GM23338 (cell line): Measurements from ENCODE around the gene BCOR. TPM values are rescaled to one million over a fixed set of nuclear protein-coding genes. Genes with fewer than 3 reads are reported as not detected.

Experiments
- ATAC-seq: fragments of 200-7000 bp; cut with Tn5 transposase; 3 replicates; pipeline ENCODE4 v1.9.1; 2020
- DNase-seq: peaks from one replicate; pipeline ENCODE4 v3.0.0-alpha.2; 2015; ENCODE audit warnings: low spot score
- H2AFZ ChIP-seq: fragments of 200-600 bp; sonication (generic); 2 replicates; pipeline ENCODE4 v1.8.0; 2016; ENCODE audit warnings: antibody characterized with exemption, mild to moderate bottlenecking, moderate library complexity
- H3F3A ChIP-seq: fragments of 200-600 bp; sonication (generic); replicated peaks from 2 replicates; pipeline ENCODE4 v1.8.0; 2017; ENCODE audit warnings: antibody characterized with exemption, mixed run types, low read depth
- H3K27ac ChIP-seq: fragments of 200-600 bp; sonication (generic); 2 replicates; pipeline ENCODE4 v1.6.1; 2016; ENCODE audit warnings: low read depth
- H3K27me3 ChIP-seq: fragments of 200-600 bp; sonication (generic); 2 replicates; pipeline ENCODE4 v1.8.0; 2016; ENCODE audit warnings: mild to moderate bottlenecking, mixed run types, moderate library complexity; ENCODE audit not compliant: insufficient read depth
- H3K36me3 ChIP-seq: fragments of 200-600 bp; sonication (generic); 2 replicates; pipeline ENCODE4 v1.8.0; 2016; ENCODE audit warnings: mild to moderate bottlenecking; ENCODE audit not compliant: insufficient read depth
- H3K4me1 ChIP-seq: fragments of 200-600 bp; sonication (generic); 2 replicates; pipeline ENCODE4 v1.8.0; 2016; ENCODE audit warnings: mild to moderate bottlenecking, moderate library complexity; ENCODE audit not compliant: insufficient read depth
- H3K4me2 ChIP-seq: fragments of 200-600 bp; sonication (generic); 2 replicates; pipeline ENCODE4 v1.7.1; 2017; ENCODE audit warnings: mixed run types
- H3K4me3 ChIP-seq: fragments of 200-600 bp; sonication (generic); 2 replicates; pipeline ENCODE4 v1.6.1; 2016; ENCODE audit warnings: mixed run types
- H3K79me2 ChIP-seq: fragments of 200-600 bp; sonication (generic); replicated peaks from 2 replicates; pipeline ENCODE4 v1.8.0; 2017; ENCODE audit warnings: mild to moderate bottlenecking; ENCODE audit not compliant: insufficient read depth
- H3K9me2 ChIP-seq: fragments of 200-600 bp; sonication (generic); 2 replicates; pipeline ENCODE4 v1.8.0; 2017; ENCODE audit not compliant: insufficient read depth
- H4K20me1 ChIP-seq: fragments of 200-600 bp; sonication (generic); replicated peaks from 2 replicates; pipeline ENCODE4 v1.8.0; 2017; ENCODE audit warnings: mild to moderate bottlenecking; ENCODE audit not compliant: insufficient read depth
- H3K27ac Mint-ChIP-seq: 2 replicates; pipeline ENCODE4 v1.8.0; 2020; ENCODE audit warnings: inconsistent platforms, mild to moderate bottlenecking, moderate library complexity, mixed read lengths
- H3K27me3 Mint-ChIP-seq: 3 replicates; pipeline ENCODE4 v1.8.0; 2022; ENCODE audit warnings: low read depth, mild to moderate bottlenecking, moderate library complexity, mixed read lengths, inconsistent platforms; ENCODE audit not compliant: insufficient read depth, poor library complexity
- H3K36me3 Mint-ChIP-seq: 3 replicates; pipeline ENCODE4 v1.8.0; 2021; ENCODE audit warnings: low read depth, mild to moderate bottlenecking, inconsistent platforms, moderate library complexity, mixed read lengths
- H3K4me1 Mint-ChIP-seq: 3 replicates; pipeline ENCODE4 v1.8.0; 2020; ENCODE audit warnings: mild to moderate bottlenecking, inconsistent platforms, mixed read lengths
- H3K4me3 Mint-ChIP-seq: 3 replicates; pipeline ENCODE4 v1.8.0; 2021; ENCODE audit warnings: moderate library complexity, mild to moderate bottlenecking, inconsistent platforms, mixed read lengths
- H3K9me3 Mint-ChIP-seq: 3 replicates; pipeline ENCODE4 v1.8.0; 2020; ENCODE audit warnings: moderate library complexity, mild to moderate bottlenecking, inconsistent platforms, mixed read lengths
- EZH2 ChIP-seq: fragments of 200-600 bp; sonication (generic); IDR thresholded peaks from one replicate; pipeline ENCODE4 v1.8.0; 2017; ENCODE audit warnings: antibody characterized with exemption, mild to moderate bottlenecking, low read depth; ENCODE audit not compliant: unreplicated experiment
- NANOG ChIP-seq: IDR thresholded peaks from 2 replicates; pipeline ENCODE4 v1.6.1; 2016; ENCODE audit warnings: antibody characterized with exemption, borderline replicate concordance
- POLR2AphosphoS5 ChIP-seq: IDR thresholded peaks from 2 replicates; pipeline ENCODE4 v1.6.1; 2016; ENCODE audit warnings: antibody characterized with exemption, low read depth
- REST ChIP-seq: IDR thresholded peaks from one replicate; pipeline ENCODE4 v1.6.1; 2018; ENCODE audit warnings: antibody characterized with exemption; ENCODE audit not compliant: unreplicated experiment
- ZNF114 ChIP-seq: fragments of 250-450 bp; sonication (Bioruptor Pico); IDR thresholded peaks from 2 replicates; pipeline ENCODE4 v1.5.0; 2020; ENCODE audit warnings: mild to moderate bottlenecking, moderate library complexity
- ZNF331 ChIP-seq: fragments of 250-450 bp; sonication (Bioruptor Pico); IDR thresholded peaks from 2 replicates; pipeline ENCODE4 v1.5.0; 2020; ENCODE audit warnings: low read depth, mild to moderate bottlenecking, moderate library complexity
- ZNF462 ChIP-seq: fragments of 250-450 bp; sonication (Bioruptor Pico); IDR thresholded peaks from 2 replicates; pipeline ENCODE4 v1.5.0; 2020; ENCODE audit warnings: mild to moderate bottlenecking, moderate library complexity
- polyA plus RNA-seq: library from polyadenylated mRNA; unstranded; fragments of >200 nt; fragmentation: Nextera tagmentation; extraction: Ambion mirVana; gene quantifications from 2 replicates; pipeline ENCODE4 v1.2.1, GENCODE V29; 2016
- total RNA-seq: library from RNA; depleted of rRNA; stranded (reverse); fragments of >200 nt; shearing (Covaris generic); gene quantifications from 2 replicates; pipeline ENCODE4 v1.2.3, GENCODE V29; 2014

Gene BCOR
- total and polyA plus RNA-seq, 2 experiments from 2014 or later: 25.5 to 60.8 TPM

GRCh38 chrX:40006106-40007017, 91.4 kb downstream of the BCOR start (continued):
- TF ChIP-seq ZNF462 (CRISPR knock-in tag) (no peak), ZNF331 (no peak), NANOG (no peak), POLR2AphosphoS5 (no peak), EZH2 (no peak), ZNF114 (CRISPR knock-in tag) (no peak)

- no peaks in the 10 kb centered on the region for H3K9me2 ChIP-seq
- no peaks in the 10 kb centered on the region for H3K36me3 ChIP-seq
- H3K4me3 ChIP-seq: peak overlapping the region; percentile 58
- Mint-ChIP-seq H3K27me3 (peaks cover 53% of the 10 kb centered on the region), H3K36me3 (no peaks in the 10 kb centered on the region), H3K27ac (no peak overlapping the region), H3K4me3 (peak overlapping the region; percentile 78), H3K4me1 (peaks cover 41% of the 10 kb centered on the region), H3K9me3 (peaks cover 2% of the 10 kb centered on the region; the same call in 1 of the 3 replicates)
- ATAC-seq (peak; percentile 2; the same call in 1 of the 3 replicates), DNase-seq (peak; percentile 9)
- H3K27me3 ChIP-seq: peaks cover 80% of the 10 kb centered on the region
- H3K4me2 ChIP-seq: peak overlapping the region; percentile 81
- H3F3A ChIP-seq: no peaks in the 10 kb centered on the region
- H2AFZ ChIP-seq: no peak overlapping the region
- peaks cover 28% of the 10 kb centered on the region for H3K4me1 ChIP-seq
- H4K20me1 ChIP-seq: no peaks in the 10 kb centered on the region
- TF ChIP-seq EZH2: peak; percentile 22
- TF ChIP-seq REST: no peak
- H3K27ac ChIP-seq: no peak overlapping the region
- H3K79me2 ChIP-seq: no peaks in the 10 kb centered on the region
Measured at GRCh38 chrX:40005292-40006011, 92.3 kb downstream of the BCOR start.
